HCT116 (cell line): ENCODE data around the gene IDUA. TPM values are rescaled to one million over a fixed set of nuclear protein-coding genes. Genes with fewer than 3 reads are reported as not detected.

ENCODE experiments used
- ATAC-seq: fragments of 200-7000 bp; cut with Tn5 transposase; 2 replicates; pipeline ENCODE4 v1.9.1; 2020; ENCODE audit warnings: mild to moderate bottlenecking, moderate library complexity
- BruUV-seq: library from RNA; stranded (reverse); fragments of 400-500 nt; replicated peaks from 2 replicates; lab custom pipeline; 2021; lab: Mats Ljungman, UMichigan
- CTCF ChIA-PET: fragments of 300-600 bp; sonication (Branson Sonifier 250); formaldehyde crosslinking; loops from one replicate; lab custom pipeline; 2021; ENCODE audit warnings: antibody characterized with exemption; lab: Charles Lee
- POLR2A ChIA-PET: fragments of 300-600, 350-600 bp; sonication (Branson Sonifier 250); formaldehyde crosslinking; loops from one replicate; lab custom pipeline; 2021; ENCODE audit warnings: antibody characterized with exemption; lab: Charles Lee
- RAD21 ChIA-PET, 2 experiments: fragments of 300-600 bp; sonication (Branson Sonifier 250); formaldehyde crosslinking; loops; one replicate each; lab custom pipeline; 2023; ENCODE audit warnings: low total read pairs in 2 of 2; ENCODE audit not compliant: uncharacterized antibody in 2 of 2, unreplicated experiment in 2 of 2, low non-redundant PET in 1 of 2; lab: Charles Lee
- DNase-seq: peaks from one replicate; pipeline ENCODE4 v3.0.0-alpha.2; 2010; ENCODE audit warnings: low read depth, low spot score
- H2AFZ ChIP-seq: fragments of 200-600 bp; shearing (Covaris generic), sonication (generic); 2 replicates; pipeline ENCODE4 v1.6.1; 2017; ENCODE audit warnings: low read depth, mixed run types, mixed read lengths, antibody characterized with exemption, low read length; ENCODE audit not compliant: poor library complexity, severe bottlenecking
- H3K27ac ChIP-seq: 2 replicates; pipeline ENCODE4 v1.5.1; 2012; ENCODE audit warnings: low read depth, low read length
- H3K27me3 ChIP-seq: fragments of 200-600 bp; sonication (generic); 2 replicates; pipeline ENCODE4 v1.6.1; 2016; ENCODE audit warnings: mixed run types, low read length, mixed read lengths; ENCODE audit not compliant: insufficient read depth
- H3K36me3 ChIP-seq, 2 experiments: fragments of 200-500 bp in 1 of 2; fragments of 200-600 bp in 1 of 2; sonication (Bioruptor generic) in 1 of 2; sonication (generic) in 1 of 2; 2 replicates each; pipeline versions ENCODE4 v1.5.1 to v1.6.1; 2014 to 2016; ENCODE audit warnings: low read length in 2 of 2, inconsistent platforms in 1 of 2, mixed read lengths in 1 of 2, mixed run types in 1 of 2; ENCODE audit not compliant: insufficient read depth in 2 of 2, control insufficient read depth in 1 of 2
- H3K4me1 ChIP-seq, 2 experiments: fragments of 200-600 bp in 1 of 2; sonication (generic) in 1 of 2; 2 replicates each; pipeline versions ENCODE4 v1.5.1 to v1.6.1; 2012 to 2017; ENCODE audit warnings: low read length in 2 of 2, inconsistent platforms in 1 of 2, mild to moderate bottlenecking in 1 of 2, mixed read lengths in 1 of 2, mixed run types in 1 of 2, moderate library complexity in 1 of 2; ENCODE audit not compliant: insufficient read depth in 2 of 2, control insufficient read depth in 1 of 2
- H3K4me2 ChIP-seq: fragments of 200-600 bp; sonication (generic); 2 replicates; pipeline ENCODE4 v1.6.1; 2017; ENCODE audit warnings: mixed run types, low read length, mixed read lengths
- H3K4me3 ChIP-seq, 2 experiments: fragments of 200-600 bp in 1 of 2; sonication (generic) in 1 of 2; replicated peaks in 1 of 2; 2 replicates each; pipeline ENCODE4 v1.5.1; 2011 to 2016; ENCODE audit warnings: low read length in 2 of 2, control low read depth in 1 of 2, low read depth in 1 of 2, mild to moderate bottlenecking in 1 of 2, mixed read lengths in 1 of 2, mixed run types in 1 of 2
- H3K79me2 ChIP-seq: fragments of 200-600 bp; sonication (generic); 2 replicates; pipeline ENCODE4 v1.6.1; 2017; ENCODE audit warnings: mild to moderate bottlenecking, mixed run types, low read length, moderate library complexity, mixed read lengths; ENCODE audit not compliant: insufficient read depth
- H3K9ac ChIP-seq: fragments of 200-600 bp; sonication (generic); 2 replicates; pipeline ENCODE4 v1.6.1; 2016; ENCODE audit warnings: low read length, mixed read lengths
- H3K9me2 ChIP-seq: fragments of 200-600 bp; sonication (generic), shearing (Covaris generic); 2 replicates; pipeline ENCODE4 v1.6.1; 2017; ENCODE audit warnings: mixed run types, mild to moderate bottlenecking, moderate library complexity; ENCODE audit not compliant: insufficient read depth
- H3K9me3 ChIP-seq, 2 experiments: fragments of 200-500 bp in 1 of 2; fragments of 200-600 bp in 1 of 2; sonication (Bioruptor generic) in 1 of 2; sonication (generic) in 1 of 2; 2 replicates each; pipeline ENCODE4 v1.6.1; 2014 to 2017; ENCODE audit warnings: low read length in 2 of 2, mixed read lengths in 2 of 2, inconsistent platforms in 1 of 2, low read depth in 1 of 2, mild to moderate bottlenecking in 1 of 2, mixed run types in 1 of 2, moderate library complexity in 1 of 2; ENCODE audit not compliant: control insufficient read depth in 1 of 2, insufficient read depth in 1 of 2
- H4K20me1 ChIP-seq: fragments of 200-600 bp; sonication (generic), shearing (Covaris generic); 2 replicates; pipeline ENCODE4 v1.6.1; 2017; ENCODE audit warnings: mixed run types, mild to moderate bottlenecking, moderate library complexity; ENCODE audit not compliant: insufficient read depth
- ATF3 ChIP-seq: IDR thresholded peaks from 2 replicates; pipeline ENCODE4 v1.6.1; 2012
- CBX3 ChIP-seq: IDR thresholded peaks from 2 replicates; pipeline ENCODE4 v1.6.1; 2012; ENCODE audit warnings: low read depth
- CEBPB ChIP-seq: IDR thresholded peaks from 2 replicates; pipeline ENCODE4 v1.6.1; 2012; ENCODE audit warnings: low read depth
- CTCF ChIP-seq, 3 experiments: fragments of 200-600 bp in 1 of 3; sonication (generic) in 1 of 3; IDR thresholded peaks in 2 of 3; conservative IDR thresholded peaks in 1 of 3; 2 replicates each; pipeline ENCODE4 v1.5.1; 2012 to 2017; ENCODE audit warnings: low read depth in 2 of 3, low read length in 2 of 3, antibody characterized with exemption in 1 of 3, borderline replicate concordance in 1 of 3, control low read depth in 1 of 3, mild to moderate bottlenecking in 1 of 3, mixed read lengths in 1 of 3, mixed run types in 1 of 3, moderate library complexity in 1 of 3; ENCODE audit not compliant: insufficient read depth in 1 of 3
- EGR1 ChIP-seq: IDR thresholded peaks from 2 replicates; pipeline ENCODE4 v1.6.1; 2012; ENCODE audit warnings: low read depth
- ELF1 ChIP-seq: IDR thresholded peaks from 2 replicates; pipeline ENCODE4 v1.6.1; 2012; ENCODE audit warnings: low read depth, borderline replicate concordance
- EZH2 ChIP-seq: fragments of 200-600 bp; sonication (generic); IDR thresholded peaks from 2 replicates; pipeline ENCODE4 v1.6.1; 2017; ENCODE audit warnings: antibody characterized with exemption, mixed run types
- EZH2phosphoT487 ChIP-seq: fragments of 200-600 bp; IDR thresholded peaks from 2 replicates; pipeline ENCODE4 v1.6.1; 2018; ENCODE audit warnings: antibody characterized with exemption, borderline replicate concordance
- FOSL1 ChIP-seq: IDR thresholded peaks from 2 replicates; pipeline ENCODE4 v1.6.1; 2012; ENCODE audit warnings: low read depth
- JUND ChIP-seq: IDR thresholded peaks from 2 replicates; pipeline ENCODE4 v1.6.1; 2012
- MAX ChIP-seq: IDR thresholded peaks from 2 replicates; pipeline ENCODE4 v1.6.1; 2012
- POLR2AphosphoS5 ChIP-seq: IDR thresholded peaks from 2 replicates; pipeline ENCODE4 v1.6.1; 2011; ENCODE audit warnings: mild to moderate bottlenecking, low read depth, low read length, moderate library complexity
- RAD21 ChIP-seq: IDR thresholded peaks from 2 replicates; pipeline ENCODE4 v1.6.1; 2012; ENCODE audit warnings: low read depth, mild to moderate bottlenecking
- REST ChIP-seq: IDR thresholded peaks from 2 replicates; pipeline ENCODE4 v1.6.1; 2012; ENCODE audit warnings: low read depth
- SIN3A ChIP-seq: IDR thresholded peaks from 2 replicates; pipeline ENCODE4 v1.6.1; 2012; ENCODE audit warnings: low read depth
- SP1 ChIP-seq: IDR thresholded peaks from 2 replicates; pipeline ENCODE4 v1.6.1; 2012; ENCODE audit warnings: low read depth
- TCF7L2 ChIP-seq: IDR thresholded peaks from 2 replicates; pipeline ENCODE4 v1.7.0; 2011; ENCODE audit warnings: borderline replicate concordance, inconsistent platforms; ENCODE audit not compliant: insufficient read depth, insufficient read length; ENCODE audit errors: extremely low read depth
- ZBTB33 ChIP-seq: IDR thresholded peaks from 2 replicates; pipeline ENCODE4 v1.6.1; 2011; ENCODE audit warnings: mild to moderate bottlenecking, low read length, moderate library complexity; ENCODE audit not compliant: insufficient replicate concordance; ENCODE audit errors: extremely low read depth
- ZFX ChIP-seq: fragments of 450-650 bp; IDR thresholded peaks from 2 replicates; pipeline ENCODE4 v1.6.1; 2017
- ZNF274 ChIP-seq: fragments of 200-500 bp; sonication (Bioruptor generic); IDR thresholded peaks from 2 replicates; pipeline ENCODE4 v1.6.1; 2014; ENCODE audit warnings: mild to moderate bottlenecking, low read depth, low read length, inconsistent platforms
- intact Hi-C: fragments of 100-400 bp; cut with micrococcal nuclease; formaldehyde crosslinking; loops from 2 replicates; pipeline ENCODE4 v1.10.0; 2022
- total RNA-seq: library from RNA; stranded (reverse); gene quantifications from one replicate; pipeline ENCODE4 v1.2.1, GENCODE V29; 2021; ENCODE audit not compliant: unreplicated experiment

The IDUA gene
- total RNA-seq, 1 experiment from 2014 or later = 28.2 TPM

- CTCF ChIA-PET = no interaction called here
- no peak overlapping the region for H3K27ac ChIP-seq
Measured at GRCh38 chr4:1036976-1037810, 50.3 kb downstream of the IDUA start.

More at GRCh38 chr4:1036976-1037810, 50.3 kb downstream of the IDUA start:
- ATAC-seq = no peak
- peaks cover 35 to 43% of the 10 kb centered on the region in 2 experiments for H3K4me1 ChIP-seq
- no peaks in the 10 kb centered on the region for H3K27me3 ChIP-seq
- TF ChIP-seq SIN3A (no peak), ZNF274 (no peak), SP1 (no peak), CEBPB (no peak), ELF1 (no peak), EZH2phosphoT487 (no peak), POLR2AphosphoS5 (no peak), ZBTB33 (no peak), REST (no peak), ZFX (no peak), ATF3 (no peak), CTCF (IDR thresholded peaks at IDR 0.05 in 2 of 3, conservative IDR thresholded peaks at IDR 0.05 in 1 of 3; ENCODE audit: borderline replicate concordance in 1 of 3, insufficient read depth in 1 of 3, low read depth in 2 of 3, low read length in 2 of 3) (no peak), CBX3 (no peak), MAX (no peak), TCF7L2 (no peak), EZH2 (no peak), RAD21 (no peak), FOSL1 (no peak), JUND (no peak), EGR1 (no peak)
- DNase-seq = no peak
- H4K20me1 ChIP-seq = no peaks in the 10 kb centered on the region
- H3K9me2 ChIP-seq = no peaks in the 10 kb centered on the region
- no peak overlapping the region for H3K4me3 ChIP-seq
- no peak overlapping the region for H3K9ac ChIP-seq
- H2AFZ ChIP-seq = no peak overlapping the region
- no peaks in the 10 kb centered on the region for H3K79me2 ChIP-seq
- no peaks in the 10 kb centered on the region for H3K36me3 ChIP-seq
- ChIA-PET POLR2A (no interaction called here), RAD21 (no interaction called here)
- intact Hi-C loops = no loop called here
- no peaks in the 10 kb centered on the region for H3K9me3 ChIP-seq
- no peak overlapping the region for H3K4me2 ChIP-seq
- BruUV-seq = no TSS peak
